Common myeloid progenitor, CD34-positive (primary cell): ENCODE results near the gene NEDD9.

Source experiments
- CTCF ChIA-PET: fragments of 350-600 bp; sonication (Branson Sonifier 250); formaldehyde crosslinking; loops from one replicate; lab custom pipeline; 2021; ENCODE audit warnings: antibody characterized with exemption; lab: Charles Lee
- POLR2A ChIA-PET: fragments of 350-600 bp; sonication (Branson Sonifier 250); formaldehyde crosslinking; loops from one replicate; lab custom pipeline; 2021; ENCODE audit warnings: antibody characterized with exemption; lab: Charles Lee
- DNase-seq, 3 donors: peaks; one replicate each; pipeline versions ENCODE4 v3.0.0 to v3.0.0-alpha.2; 2013
- H3K27ac ChIP-seq, 2 experiments: 1 replicate in 1 of 2; 2 replicates in 1 of 2; pipeline ENCODE4 v1.7.0; 2013; ENCODE audit warnings: inconsistent platforms in 2 of 2, low read length in 2 of 2, mild to moderate bottlenecking in 2 of 2, low read depth in 1 of 2, moderate library complexity in 1 of 2; ENCODE audit not compliant: severe bottlenecking in 2 of 2, insufficient read depth in 1 of 2, poor library complexity in 1 of 2
- H3K27me3 ChIP-seq, 5 experiments: replicated peaks in 2 of 5; 1 replicate in 3 of 5; 2 replicates in 2 of 5; pipeline versions ENCODE4 v1.6.1 to v1.7.0; 2013; ENCODE audit warnings: low read length in 4 of 5, mild to moderate bottlenecking in 2 of 5, moderate library complexity in 2 of 5, inconsistent platforms in 1 of 5; ENCODE audit not compliant: insufficient read depth in 5 of 5, control insufficient read depth in 4 of 5
- H3K36me3 ChIP-seq, 4 experiments: 1 replicate in 2 of 4; 2 replicates in 2 of 4; pipeline versions ENCODE4 v1.6.1 to v1.7.0; 2013; ENCODE audit warnings: low read length in 3 of 4, control low read depth in 1 of 4, mild to moderate bottlenecking in 1 of 4; ENCODE audit not compliant: control insufficient read depth in 4 of 4, insufficient read depth in 4 of 4
- H3K4me1 ChIP-seq, 4 experiments: 1 replicate in 3 of 4; 2 replicates in 1 of 4; pipeline versions ENCODE4 v1.6.1 to v1.7.1; 2013; ENCODE audit warnings: low read length in 3 of 4, mild to moderate bottlenecking in 3 of 4, control low read depth in 1 of 4, inconsistent platforms in 1 of 4, moderate library complexity in 1 of 4; ENCODE audit not compliant: control insufficient read depth in 4 of 4, insufficient read depth in 4 of 4; ENCODE audit errors: control extremely low read depth in 1 of 4
- H3K4me3 ChIP-seq, 7 experiments: 1 replicate in 4 of 7; 2 replicates in 3 of 7; pipeline versions ENCODE4 v1.5.1 to v1.7.0; 2013; ENCODE audit warnings: mild to moderate bottlenecking in 7 of 7, low read length in 6 of 7, moderate library complexity in 6 of 7, inconsistent platforms in 2 of 7, low read depth in 2 of 7, control low read depth in 1 of 7; ENCODE audit not compliant: insufficient read depth in 4 of 7, control insufficient read depth in 1 of 7; ENCODE audit errors: extremely low read depth in 1 of 7
- H3K9me3 ChIP-seq, 5 experiments: 1 replicate in 4 of 5; 2 replicates in 1 of 5; pipeline versions ENCODE4 v1.6.1 to v1.7.1; 2013; ENCODE audit warnings: low read length in 4 of 5, mild to moderate bottlenecking in 2 of 5, inconsistent platforms in 1 of 5, low read depth in 1 of 5, moderate library complexity in 1 of 5; ENCODE audit not compliant: control insufficient read depth in 4 of 5, insufficient read depth in 2 of 5; ENCODE audit errors: control extremely low read depth in 1 of 5
- WGBS: methylation state at CpG from one replicate; pipeline ENCODE4 v1.1.5; 2013; ENCODE audit not compliant: insufficient coverage; 5-methylcytosine and 5-hydroxymethylcytosine counted together

Gene NEDD9

GRCh38 chr6:11222385-11223277, 9.8 kb downstream of the NEDD9 start:
- Histone ChIP-seq H3K9me3 (no peaks in the 10 kb centered on the region), H3K4me3 (no peak overlapping the region), H3K36me3 (no peaks in the 10 kb centered on the region), H3K4me1 (peaks cover 4 to 23% (median 16%) of the 10 kb centered on the region in 4 experiments), H3K27me3 (no peaks in the 10 kb centered on the region), H3K27ac (no peak overlapping the region)
- 80% methylated on average over 2 of the region's 5 CpGs for WGBS
- peak in 2 of 3 donors; percentile 49 to 59 for DNase-seq
- ChIA-PET CTCF (interaction anchor here (2.3 kb wide), 1 partner anchor 9 kb away, joined by 10 read pairs; the partner anchor contains the start of gene NEDD9), POLR2A (no interaction called here)

DNA sequence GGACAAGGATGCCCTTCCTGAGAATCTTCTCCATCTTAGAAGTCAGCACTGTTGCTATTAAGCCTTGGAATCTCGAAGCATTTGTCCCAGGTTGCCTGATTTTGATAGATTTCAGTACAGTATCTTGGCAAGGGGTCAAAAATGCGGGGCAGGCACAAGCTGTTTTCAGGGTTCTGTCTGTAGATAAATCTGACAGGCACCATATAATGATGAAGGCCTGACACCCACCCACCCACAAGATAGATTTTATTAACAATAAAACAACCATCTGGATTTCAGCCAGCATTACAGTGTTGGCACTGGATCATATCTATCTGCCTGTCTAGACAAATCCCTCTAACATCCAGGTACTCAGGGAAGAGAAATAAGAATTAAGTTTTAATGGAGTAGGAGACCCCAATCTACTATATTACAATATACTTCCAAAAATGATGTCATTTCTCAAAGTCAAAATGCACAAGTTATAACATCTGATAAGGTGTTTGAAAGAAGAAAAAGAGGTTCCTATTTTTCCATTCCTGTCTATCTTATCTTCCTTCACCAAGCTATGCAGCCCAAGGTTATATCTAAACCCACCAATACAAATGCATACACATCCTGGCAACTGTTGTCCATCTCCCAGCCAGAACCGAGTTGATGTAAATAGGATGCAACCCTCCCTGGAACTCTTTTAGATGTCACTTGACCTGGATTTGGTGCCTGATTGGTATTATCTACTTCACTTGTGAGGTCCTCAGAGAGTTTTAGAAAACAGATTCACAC, 10.7 kb downstream of the NEDD9 start:
- WGBS = 95% methylated on average over 2 of the region's 3 CpGs
- H3K4me1 ChIP-seq = peaks cover 4 to 30% (median 16%) of the 10 kb centered on the region in 4 experiments

DNA sequence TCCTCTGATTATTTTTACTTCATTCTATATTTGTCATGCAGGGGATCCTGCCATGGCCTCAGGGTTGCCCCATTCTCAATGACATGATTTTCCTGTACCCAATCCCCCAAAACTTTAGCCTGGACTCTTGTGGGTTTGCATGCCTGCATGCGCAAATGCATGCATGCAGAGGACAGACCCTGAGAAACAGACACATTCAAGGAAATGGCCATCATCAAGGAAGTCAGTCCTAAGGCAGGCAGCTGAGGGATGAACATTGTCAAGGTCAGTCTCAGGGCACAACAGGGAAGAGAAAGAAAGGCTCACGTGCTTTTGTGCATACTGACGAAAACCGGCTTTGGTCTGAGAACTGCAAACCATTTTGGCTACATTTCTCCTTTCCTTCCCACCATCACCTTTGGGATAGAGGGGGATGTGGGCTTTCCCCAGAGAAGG, 13.1 kb downstream of the NEDD9 start:
- Histone ChIP-seq H3K27me3 (no peaks in the 10 kb centered on the region), H3K4me1 (peaks cover 4 to 27% (median 13%) of the 10 kb centered on the region in 4 experiments), H3K4me3 (no peak overlapping the region), H3K9me3 (no peaks in the 10 kb centered on the region), H3K36me3 (peaks cover 0 to 4% (median 0%) of the 10 kb centered on the region in 4 experiments), H3K27ac (no peak overlapping the region)
- ChIA-PET CTCF (no interaction called here), POLR2A (no interaction called here)
- 100% methylated on average over 1 of the region's 4 CpGs for WGBS
- no peak for DNase-seq

More for the DNA sequence above, 10.7 kb downstream of the NEDD9 start:
- DNase-seq = no peak
- ChIA-PET POLR2A (no interaction called here), CTCF (interaction anchor here (2.3 kb wide), 1 partner anchor 9 kb away, joined by 10 read pairs; the partner anchor contains the start of gene NEDD9)
- H3K36me3 ChIP-seq = no peaks in the 10 kb centered on the region
- no peak overlapping the region for H3K4me3 ChIP-seq
- no peaks in the 10 kb centered on the region for H3K27me3 ChIP-seq
- H3K9me3 ChIP-seq = no peaks in the 10 kb centered on the region
- no peak overlapping the region for H3K27ac ChIP-seq

DNA sequence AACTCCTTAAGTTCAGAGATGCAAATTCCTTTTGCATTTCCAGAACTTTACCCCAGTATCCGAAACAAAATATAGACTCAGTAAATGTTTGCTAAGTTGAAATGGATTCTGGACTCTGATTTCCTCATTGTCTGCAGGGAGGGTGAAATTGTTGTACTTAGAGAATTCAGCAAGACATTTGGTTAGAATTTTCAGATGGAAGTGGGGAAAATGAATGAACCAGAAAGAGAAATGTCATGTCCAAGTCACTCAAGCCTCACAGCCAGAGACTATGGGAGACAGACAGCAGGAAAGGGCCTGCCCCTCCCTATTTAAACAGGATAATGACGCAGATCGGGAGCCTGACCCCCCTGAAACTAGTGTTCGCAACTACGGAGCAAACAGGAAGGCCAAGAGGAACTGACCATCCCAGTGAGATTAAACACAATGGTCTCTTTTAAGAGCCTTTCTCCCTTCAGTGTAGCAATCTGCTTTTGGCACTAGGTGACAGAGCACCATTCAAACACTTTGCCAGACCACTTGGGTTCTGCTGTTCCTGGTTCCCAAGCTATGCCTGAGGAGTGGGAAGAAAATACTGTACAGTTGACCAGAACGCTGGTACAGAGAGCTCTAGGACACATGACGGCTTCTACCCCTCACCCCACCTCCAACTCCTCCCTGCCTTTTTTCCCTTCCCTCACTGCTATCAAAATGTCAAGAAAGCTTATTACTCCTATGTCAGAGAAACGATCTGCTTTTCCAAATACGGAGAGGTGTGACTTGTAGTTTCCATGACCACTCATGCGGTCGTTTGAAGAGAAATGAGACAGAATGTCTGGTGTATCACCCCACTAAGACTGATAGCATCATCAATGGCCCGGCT, 13.7 kb downstream of the NEDD9 start:
- H3K4me3 ChIP-seq = no peak overlapping the region
- ChIA-PET POLR2A (no interaction called here), CTCF (no interaction called here)
- no peaks in the 10 kb centered on the region for H3K27me3 ChIP-seq
- peaks cover 4 to 27% (median 13%) of the 10 kb centered on the region in 4 experiments for H3K4me1 ChIP-seq
- H3K9me3 ChIP-seq = no peaks in the 10 kb centered on the region
- DNase-seq = no peak
- H3K27ac ChIP-seq = no peak overlapping the region
- peaks cover 0 to 4% (median 0%) of the 10 kb centered on the region in 4 experiments for H3K36me3 ChIP-seq
- 88% methylated on average over 4 of the region's 12 CpGs for WGBS

- Histone ChIP-seq H3K4me1 (peaks cover 4 to 27% (median 12%) of the 10 kb centered on the region in 4 experiments), H3K36me3 (peaks cover 0 to 4% (median 0%) of the 10 kb centered on the region in 4 experiments), H3K27me3 (no peaks in the 10 kb centered on the region), H3K27ac (no peak overlapping the region), H3K4me3 (no peak overlapping the region), H3K9me3 (no peaks in the 10 kb centered on the region)
- DNase-seq = no peak
- ChIA-PET CTCF (no interaction called here), POLR2A (no interaction called here)
- 100% methylated on average over 3 of the region's 3 CpGs for WGBS
These were observed 14.4 kb downstream of the NEDD9 start for GRCh38 chr6:11218102-11218442.

DNA sequence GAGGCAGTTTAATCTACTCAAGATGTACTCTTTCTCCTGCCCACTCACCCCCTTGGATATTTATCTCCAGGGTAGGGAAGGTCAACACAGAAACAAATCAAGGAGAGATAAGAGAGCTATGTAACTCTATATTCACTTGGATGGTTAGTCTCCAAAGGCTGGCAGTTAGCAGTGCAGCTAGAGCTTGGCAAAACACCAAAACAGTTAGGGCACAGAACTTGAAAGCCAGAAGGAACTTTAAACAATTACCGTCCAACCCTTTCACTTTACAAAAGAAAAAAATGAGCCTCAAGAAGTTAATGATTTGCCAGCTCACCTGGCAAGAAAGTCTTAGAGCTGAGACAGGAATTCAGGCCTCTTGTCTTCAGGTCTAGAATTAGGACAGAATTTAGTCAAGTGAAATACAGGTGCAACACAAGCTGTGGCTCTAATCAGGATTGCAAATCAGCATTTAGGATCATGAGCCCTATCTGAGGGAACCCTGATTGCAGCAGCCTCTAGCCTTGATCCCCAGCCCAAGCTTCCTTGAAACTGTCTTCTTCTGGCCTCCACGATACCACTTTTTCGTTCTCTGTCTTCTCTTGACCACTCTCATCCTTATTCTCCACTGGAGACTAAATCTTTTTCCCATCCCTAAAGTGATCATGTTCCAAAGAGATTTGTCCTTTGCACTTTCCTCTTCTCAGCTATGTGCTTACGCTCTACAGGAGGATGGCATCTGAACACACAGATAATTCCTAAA, 14.9 kb downstream of the NEDD9 start:
- Histone ChIP-seq H3K36me3 (peaks cover 0 to 4% (median 0%) of the 10 kb centered on the region in 4 experiments), H3K27ac (no peak overlapping the region), H3K4me3 (no peak overlapping the region), H3K9me3 (no peaks in the 10 kb centered on the region), H3K4me1 (peaks cover 4 to 24% (median 8%) of the 10 kb centered on the region in 4 experiments), H3K27me3 (no peaks in the 10 kb centered on the region)
- CTCF ChIA-PET = interaction anchor here (1.0 to 1.5 kb wide), 2 partner anchors 74 to 279 kb away, joined by 3 read pairs; no protein-coding TSS in a partner anchor
- POLR2A ChIA-PET = no interaction called here
- 96% methylated on average over 3 of the region's 4 CpGs for WGBS
- DNase-seq = peak in 2 of 3 donors; percentile 45 to 54
